Activated CD8-positive, alpha-beta T cell treated with anti-CD3 and anti-CD28 coated beads for 36 hours (primary cell): Measurements from ENCODE around the gene PSMB3. TPM values are rescaled to one million over a fixed set of nuclear protein-coding genes. Genes with fewer than 3 reads are reported as not detected.
A peak's percentile ranks its signal among the peaks of the same experiment; 100 is the strongest.

ENCODE experiments used
- ATAC-seq: fragments of 200-7000 bp; cut with Tn5 transposase; one replicate; pipeline ENCODE4 v1.10.0; 2021; ENCODE audit warnings: mild to moderate bottlenecking, moderate library complexity
- CTCF ChIA-PET: fragments of 350-600 bp; sonication (Branson Sonifier 250); formaldehyde crosslinking; loops from one replicate; lab custom pipeline; 2021; ENCODE audit warnings: antibody characterized with exemption; lab: Charles Lee
- POLR2A ChIA-PET: fragments of 350-600 bp; sonication (Branson Sonifier 250); formaldehyde crosslinking; loops from one replicate; lab custom pipeline; 2021; ENCODE audit warnings: antibody characterized with exemption; lab: Charles Lee
- DNase-seq: peaks from one replicate; pipeline ENCODE4 v3.0.0-alpha.2; 2020
- H3K27ac Mint-ChIP-seq: one replicate; pipeline ENCODE4 v1.8.0; 2021; ENCODE audit warnings: mild to moderate bottlenecking, mixed read lengths
- H3K27me3 Mint-ChIP-seq: one replicate; pipeline ENCODE4 v1.8.0; 2021; ENCODE audit warnings: mixed read lengths
- H3K36me3 Mint-ChIP-seq: one replicate; pipeline ENCODE4 v1.8.0; 2021; ENCODE audit warnings: low read depth, mixed read lengths
- H3K4me1 Mint-ChIP-seq: one replicate; pipeline ENCODE4 v1.8.0; 2021; ENCODE audit warnings: low read depth, mixed read lengths
- H3K4me3 Mint-ChIP-seq: one replicate; pipeline ENCODE4 v1.8.0; 2021; ENCODE audit warnings: mild to moderate bottlenecking, moderate library complexity, mixed read lengths
- H3K9me3 Mint-ChIP-seq: one replicate; pipeline ENCODE4 v1.8.0; 2021; ENCODE audit warnings: mixed read lengths
- intact Hi-C: fragments of 100-400 bp; cut with micrococcal nuclease; formaldehyde crosslinking; loops from one replicate; pipeline ENCODE4 v1.10.0; 2022
- total RNA-seq, 2 experiments: library from RNA; stranded (reverse); gene quantifications; one replicate each; pipeline ENCODE4 v1.2.3, GENCODE V29; 2021
- TF ChIP-seq, protein P1 (sequence below): fragments of 200-600 bp; IDR thresholded peaks from one replicate; pipeline ENCODE4 v1.8.0; 2022; ENCODE audit warnings: antibody characterized with exemption, mild to moderate bottlenecking

The PSMB3 gene
- total RNA-seq, 2 experiments from 2014 or later, result 275 to 279 TPM

GRCh38 chr17:38704606-38705522, 47.7 kb upstream of the PSMB3 start, which contains the start of gene MLLT6:
Gene MLLT6 (plus strand): TSS chr17:38705273. CDS start chr17:38705633, 360 bp downstream.
- CTCF ChIA-PET, result interaction anchor here (0.6 to 3.3 kb wide), 6 partner anchors 13 to 234 kb away, joined by 3 to 15 read pairs (median 4); no protein-coding TSS in a partner anchor
- peak within 1 kb of the TSS; percentile 98 for H3K27ac Mint-ChIP-seq
- no peaks in the 10 kb centered on the region for H3K9me3 Mint-ChIP-seq
- peaks cover 41% of the 10 kb centered on the region for H3K36me3 Mint-ChIP-seq
- peak within 1 kb of the TSS; percentile 98 for H3K4me3 Mint-ChIP-seq
- ATAC-seq, result no peak
- peaks cover 41% of the 10 kb centered on the region for H3K4me1 Mint-ChIP-seq
- POLR2A ChIA-PET, result interaction anchor here (0.6 to 18.4 kb wide), 15 partner anchors 8 to 735 kb away, joined by 3 to 390 read pairs (median 4); partner anchors contain the start of genes EPOP, PSMB3 and RPL23
- peak; percentile 76 for DNase-seq
- TF ChIP-seq, protein P1, sequence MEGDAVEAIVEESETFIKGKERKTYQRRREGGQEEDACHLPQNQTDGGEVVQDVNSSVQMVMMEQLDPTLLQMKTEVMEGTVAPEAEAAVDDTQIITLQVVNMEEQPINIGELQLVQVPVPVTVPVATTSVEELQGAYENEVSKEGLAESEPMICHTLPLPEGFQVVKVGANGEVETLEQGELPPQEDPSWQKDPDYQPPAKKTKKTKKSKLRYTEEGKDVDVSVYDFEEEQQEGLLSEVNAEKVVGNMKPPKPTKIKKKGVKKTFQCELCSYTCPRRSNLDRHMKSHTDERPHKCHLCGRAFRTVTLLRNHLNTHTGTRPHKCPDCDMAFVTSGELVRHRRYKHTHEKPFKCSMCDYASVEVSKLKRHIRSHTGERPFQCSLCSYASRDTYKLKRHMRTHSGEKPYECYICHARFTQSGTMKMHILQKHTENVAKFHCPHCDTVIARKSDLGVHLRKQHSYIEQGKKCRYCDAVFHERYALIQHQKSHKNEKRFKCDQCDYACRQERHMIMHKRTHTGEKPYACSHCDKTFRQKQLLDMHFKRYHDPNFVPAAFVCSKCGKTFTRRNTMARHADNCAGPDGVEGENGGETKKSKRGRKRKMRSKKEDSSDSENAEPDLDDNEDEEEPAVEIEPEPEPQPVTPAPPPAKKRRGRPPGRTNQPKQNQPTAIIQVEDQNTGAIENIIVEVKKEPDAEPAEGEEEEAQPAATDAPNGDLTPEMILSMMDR, result no peak
- no peaks in the 10 kb centered on the region for H3K27me3 Mint-ChIP-seq
- intact Hi-C loops, result no loop called here

DNA sequence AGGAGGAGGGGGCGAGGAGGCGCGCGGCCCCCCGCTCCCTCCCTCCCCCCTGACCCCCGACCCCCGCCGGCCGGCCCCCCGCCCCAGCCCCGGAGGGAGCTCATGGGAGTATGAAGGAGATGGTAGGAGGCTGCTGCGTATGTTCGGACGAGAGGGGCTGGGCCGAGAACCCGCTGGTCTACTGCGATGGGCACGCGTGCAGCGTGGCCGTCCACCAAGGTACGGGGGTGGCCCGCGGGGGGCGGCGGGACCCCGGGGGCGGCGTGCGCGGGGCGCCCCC, 47.1 kb upstream of the PSMB3 start:
- ChIA-PET CTCF (interaction anchor here (1.2 to 3.3 kb wide), 5 partner anchors 13 to 147 kb away, joined by 4 to 15 read pairs (median 6); partner anchors contain the start of gene CISD3), POLR2A (interaction anchor here (0.6 to 18.4 kb wide), 14 partner anchors 8 to 734 kb away, joined by 3 to 390 read pairs (median 6); partner anchors contain the start of genes EPOP, PSMB3 and RPL23)
- intact Hi-C loops, result no loop called here
- peak overlapping the region; percentile 67 for H3K27ac Mint-ChIP-seq
- no peaks in the 10 kb centered on the region for H3K27me3 Mint-ChIP-seq
- H3K9me3 Mint-ChIP-seq, result no peaks in the 10 kb centered on the region
- peaks cover 42% of the 10 kb centered on the region for H3K4me1 Mint-ChIP-seq
- DNase-seq (no peak), ATAC-seq (no peak)
- TF ChIP-seq, protein P1, result no peak
- peak overlapping the region; percentile 98 for H3K4me3 Mint-ChIP-seq
- H3K36me3 Mint-ChIP-seq, result peaks cover 47% of the 10 kb centered on the region

- H3K36me3 Mint-ChIP-seq, result peaks cover 52% of the 10 kb centered on the region
- H3K4me1 Mint-ChIP-seq, result peaks cover 43% of the 10 kb centered on the region
- H3K4me3 Mint-ChIP-seq, result peak overlapping the region; percentile 98
- no peaks in the 10 kb centered on the region for H3K9me3 Mint-ChIP-seq
- ChIA-PET POLR2A (interaction anchor here (0.6 to 18.4 kb wide), 12 partner anchors 12 to 1410 kb away, joined by 3 to 390 read pairs (median 6); partner anchors contain the start of genes CISD3, EPOP, PSMB3 and RPL23), CTCF (interaction anchor here (1.2 to 3.3 kb wide), 6 partner anchors 12 to 148 kb away, joined by 4 to 15 read pairs (median 6); partner anchors contain the start of gene CISD3)
- intact Hi-C loops, result no loop called here
- TF ChIP-seq, protein P1, result no peak
- DNase-seq, result peak; percentile 44
- no peaks in the 10 kb centered on the region for H3K27me3 Mint-ChIP-seq
- no peak for ATAC-seq
- H3K27ac Mint-ChIP-seq, result peak overlapping the region; percentile 90
Measured at GRCh38 chr17:38705803-38706504, 46.6 kb upstream of the PSMB3 start.

DNA sequence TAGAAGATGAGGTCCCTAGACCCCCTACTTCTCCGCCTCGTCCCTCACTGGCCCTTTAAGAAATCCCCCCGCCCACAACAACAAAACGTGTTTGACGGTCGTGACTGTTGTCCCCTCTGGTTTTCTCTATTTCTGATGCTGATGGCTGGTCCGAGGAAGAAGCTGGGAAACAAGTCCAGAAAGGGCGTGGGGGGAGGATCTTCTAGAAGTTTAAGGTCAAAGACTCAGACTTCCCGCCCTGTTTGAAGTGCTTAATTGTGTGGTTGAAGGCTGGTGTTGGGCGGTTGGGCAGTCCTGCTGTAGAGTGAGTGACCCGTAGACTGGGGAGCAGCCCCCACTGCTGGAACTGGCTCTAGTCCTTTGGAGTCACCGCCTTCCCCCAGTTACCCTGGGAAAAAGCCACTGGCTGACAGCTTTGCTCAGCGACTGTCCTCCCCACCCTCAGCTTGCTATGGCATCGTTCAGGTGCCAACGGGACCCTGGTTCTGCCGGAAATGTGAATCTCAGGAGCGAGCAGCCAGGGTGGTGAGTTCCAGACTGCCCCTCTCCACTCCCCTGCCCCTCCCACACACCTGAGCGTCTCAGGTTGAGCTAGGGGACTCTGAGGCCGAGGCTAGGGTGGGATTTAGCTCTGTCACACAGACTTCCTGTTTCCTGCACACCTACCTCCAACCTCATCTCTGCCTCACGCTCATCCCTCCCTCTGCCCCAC, 45.9 kb upstream of the PSMB3 start:
- intact Hi-C loops, result no loop called here
- CTCF ChIA-PET, result interaction anchor here (0.7 to 3.3 kb wide), 9 partner anchors 9 to 39 kb away, joined by 3 to 15 read pairs (median 6); partner anchors contain the start of gene CISD3
- H3K36me3 Mint-ChIP-seq, result peaks cover 59% of the 10 kb centered on the region

More for the DNA sequence above, 45.9 kb upstream of the PSMB3 start:
- ATAC-seq (peak; percentile 9), DNase-seq (peak; percentile 60)
- H3K27ac Mint-ChIP-seq, result peak overlapping the region; percentile 90
- TF ChIP-seq, protein P1, result no peak
- POLR2A ChIA-PET, result interaction anchor here (0.6 to 18.4 kb wide), 9 partner anchors 12 to 1409 kb away, joined by 3 to 390 read pairs (median 4); partner anchors contain the start of genes CISD3, EPOP and PSMB3
- peak overlapping the region; percentile 98 for H3K4me3 Mint-ChIP-seq
- H3K4me1 Mint-ChIP-seq, result peaks cover 44% of the 10 kb centered on the region
- H3K27me3 Mint-ChIP-seq, result no peaks in the 10 kb centered on the region
- H3K9me3 Mint-ChIP-seq, result no peaks in the 10 kb centered on the region
